Gastroesophageal sphincter (tissue), 4 donors: ENCODE measurements around the gene SSBP4. TPM values are rescaled to one million over a fixed set of nuclear protein-coding genes. Genes with fewer than 3 reads are reported as not detected.
A peak's percentile ranks its signal among the peaks of the same experiment; 100 is the strongest.

Experiments
- ATAC-seq: fragments of 150-250 bp; one replicate; pipeline ENCODE4 v1.9.1; 2016; ENCODE audit warnings: mild to moderate bottlenecking, moderate library complexity
- H3K27ac ChIP-seq, 4 donors: fragments of 200-600 bp; sonication (generic) in 3 of 4; 1 replicate in 3 of 4; 2 replicates in 1 of 4; pipeline ENCODE4 v1.5.1; 2016 to 2019
- H3K27me3 ChIP-seq: fragments of 200-600 bp; sonication (generic); one replicate; pipeline ENCODE4 v1.5.1; 2019
- H3K36me3 ChIP-seq, 2 donors: fragments of 200-600 bp; sonication (generic); one replicate each; pipeline ENCODE4 v1.5.1; 2019; ENCODE audit warnings: control low read depth in 1 of 2
- H3K4me1 ChIP-seq, 3 donors: fragments of 200-600 bp; sonication (generic); 1 replicate in 2 of 3; 2 replicates in 1 of 3; pipeline ENCODE4 v1.5.1; 2016 to 2019; ENCODE audit warnings: control low read depth in 2 of 3
- H3K4me3 ChIP-seq, 2 donors: fragments of 200-600 bp; sonication (generic); one replicate each; pipeline ENCODE4 v1.5.1; 2019; ENCODE audit warnings: mild to moderate bottlenecking in 1 of 2, moderate library complexity in 1 of 2
- H3K9me3 ChIP-seq, 3 donors: fragments of 200-600 bp; sonication (generic); one replicate each; pipeline ENCODE4 v1.5.1; 2017 to 2019; ENCODE audit warnings: control low read depth in 2 of 3
- EP300 ChIP-seq: sonication (generic); formaldehyde crosslinking; IDR thresholded peaks from one replicate; pipeline ENCODE4 v1.6.1; 2017; ENCODE audit warnings: antibody characterized with exemption, mild to moderate bottlenecking
- POLR2A ChIP-seq, 2 donors: fragments of 450-650 bp; IDR thresholded peaks; one replicate each; pipeline ENCODE4 v1.6.1; 2017; ENCODE audit warnings: antibody characterized with exemption in 2 of 2, mild to moderate bottlenecking in 2 of 2, moderate library complexity in 1 of 2
- POLR2AphosphoS5 ChIP-seq: sonication (generic); formaldehyde crosslinking; IDR thresholded peaks from one replicate; pipeline ENCODE4 v1.6.1; 2017; ENCODE audit warnings: antibody characterized with exemption
- WGBS, 2 donors: methylation state at CpG; one replicate each; pipeline ENCODE4 v1.1.5; 2018; ENCODE audit warnings: low coverage in 1 of 2; 5-methylcytosine and 5-hydroxymethylcytosine counted together
- total RNA-seq, 4 donors: library from RNA; depleted of rRNA; stranded (reverse); fragments of >200 nt; gene quantifications; one replicate each; pipeline ENCODE4 v1.1.0, GENCODE V29; 2016
- TF ChIP-seq, protein P1 (sequence below), 4 experiments: fragments of 200-600 bp in 2 of 4; fragments of 450-650 bp in 2 of 4; sonication (generic) in 1 of 4; IDR thresholded peaks; one replicate each; pipeline ENCODE4 v1.5.1; 2017 to 2019; ENCODE audit warnings: antibody characterized with exemption in 4 of 4, mild to moderate bottlenecking in 2 of 4, moderate library complexity in 2 of 4

The SSBP4 gene
- total RNA-seq, 4 donors from 2014 or later = 58.4 to 76.2 (median 61.3) TPM

DNA sequence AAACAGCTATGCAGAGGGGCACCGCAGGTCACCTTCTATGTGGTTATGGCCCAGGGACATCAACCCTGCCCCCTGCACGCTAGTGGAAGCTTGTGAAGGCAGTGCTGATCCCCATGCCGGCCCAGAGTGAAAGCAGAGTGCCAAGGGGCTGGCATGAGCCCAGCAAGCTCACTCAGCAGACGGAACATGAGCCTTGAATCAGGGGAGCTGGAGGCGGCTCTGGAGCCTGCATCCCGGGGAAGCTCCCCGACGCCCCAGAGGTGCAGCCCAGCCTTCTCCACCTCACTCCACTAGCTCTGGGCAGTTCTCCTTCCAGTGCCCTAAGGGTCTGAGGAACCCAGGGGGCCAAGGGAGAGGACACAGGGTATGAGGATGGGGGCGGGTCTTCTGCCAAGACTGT lies 37.8 kb downstream of the SSBP4 start:
- WGBS, 2 donors = 55% methylated on average over 4 of the region's 9 CpGs; no CpG with 5 or more reads in 1 of the 2 donors
- TF ChIP-seq EP300 = no peak
- TF ChIP-seq POLR2AphosphoS5 = peak; percentile 57
- TF ChIP-seq, protein P1, sequence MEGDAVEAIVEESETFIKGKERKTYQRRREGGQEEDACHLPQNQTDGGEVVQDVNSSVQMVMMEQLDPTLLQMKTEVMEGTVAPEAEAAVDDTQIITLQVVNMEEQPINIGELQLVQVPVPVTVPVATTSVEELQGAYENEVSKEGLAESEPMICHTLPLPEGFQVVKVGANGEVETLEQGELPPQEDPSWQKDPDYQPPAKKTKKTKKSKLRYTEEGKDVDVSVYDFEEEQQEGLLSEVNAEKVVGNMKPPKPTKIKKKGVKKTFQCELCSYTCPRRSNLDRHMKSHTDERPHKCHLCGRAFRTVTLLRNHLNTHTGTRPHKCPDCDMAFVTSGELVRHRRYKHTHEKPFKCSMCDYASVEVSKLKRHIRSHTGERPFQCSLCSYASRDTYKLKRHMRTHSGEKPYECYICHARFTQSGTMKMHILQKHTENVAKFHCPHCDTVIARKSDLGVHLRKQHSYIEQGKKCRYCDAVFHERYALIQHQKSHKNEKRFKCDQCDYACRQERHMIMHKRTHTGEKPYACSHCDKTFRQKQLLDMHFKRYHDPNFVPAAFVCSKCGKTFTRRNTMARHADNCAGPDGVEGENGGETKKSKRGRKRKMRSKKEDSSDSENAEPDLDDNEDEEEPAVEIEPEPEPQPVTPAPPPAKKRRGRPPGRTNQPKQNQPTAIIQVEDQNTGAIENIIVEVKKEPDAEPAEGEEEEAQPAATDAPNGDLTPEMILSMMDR (IDR thresholded peaks at IDR 0.05) = no peak
- no peak for TF ChIP-seq POLR2A (IDR thresholded peaks at IDR 0.05)

DNA sequence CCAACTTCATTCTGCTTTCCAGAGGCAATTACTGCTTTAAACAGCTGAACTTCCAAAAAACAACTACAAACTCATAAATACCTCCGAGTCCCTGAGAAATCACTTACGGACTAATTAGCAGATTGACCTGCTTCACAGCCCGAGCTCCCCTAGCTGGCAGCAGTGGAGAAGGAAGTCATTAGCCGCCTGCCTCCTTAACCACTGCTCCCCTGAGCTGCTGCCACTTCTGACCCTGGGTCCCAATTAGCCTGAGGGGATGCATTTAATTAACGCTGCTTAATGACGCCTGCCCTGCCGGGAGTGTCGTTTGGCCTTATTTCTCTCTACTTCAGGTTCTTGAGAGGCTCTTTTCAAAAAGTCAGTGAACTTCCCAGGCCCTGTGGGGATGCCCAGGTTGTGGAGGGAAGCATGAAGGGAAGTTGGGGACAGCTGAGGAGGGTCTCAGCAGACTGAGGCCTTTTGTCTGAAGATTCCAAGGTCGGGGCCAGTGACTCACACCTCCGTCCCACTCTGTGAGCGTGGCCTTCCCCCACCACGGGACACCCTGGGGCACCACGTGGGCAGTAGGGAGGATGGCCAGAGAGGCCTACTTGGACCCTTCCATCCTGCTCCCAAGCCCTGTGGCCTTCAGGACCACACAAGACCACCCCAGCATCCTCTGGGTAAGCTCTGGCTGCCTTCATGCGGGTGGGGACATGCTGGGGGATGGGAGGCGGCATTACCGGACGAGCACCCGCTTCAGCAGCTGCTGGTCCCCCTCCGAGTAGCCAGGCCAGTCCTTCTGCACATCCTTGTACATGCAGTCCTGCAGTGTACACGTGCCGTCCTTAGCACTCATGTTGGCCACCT lies 38.5 kb downstream of the SSBP4 start:
- Histone ChIP-seq H3K4me3 (no peak overlapping the region), H3K36me3 (peaks cover 0 to 50% of the 10 kb centered on the region in 2 donors), H3K9me3 (no peaks in the 10 kb centered on the region), H3K27ac (peak overlapping the region in 3 of 4 donors; percentile 90 to 99 (median 91)), H3K27me3 (no peaks in the 10 kb centered on the region), H3K4me1 (peaks cover 8 to 66% (median 31%) of the 10 kb centered on the region in 3 donors)
- 58 to 85% methylated on average over 5 to 8 of the region's 21 CpGs for WGBS, 2 donors
- TF ChIP-seq POLR2A (IDR thresholded peaks at IDR 0.05) (no peak), EP300 (no peak), POLR2AphosphoS5 (no peak)
- TF ChIP-seq, protein P1 (IDR thresholded peaks at IDR 0.05) = no peak
- ATAC-seq = no peak

More for the DNA sequence above, 37.8 kb downstream of the SSBP4 start:
- Histone ChIP-seq H3K36me3 (peaks cover 0 to 57% of the 10 kb centered on the region in 2 donors), H3K27me3 (no peaks in the 10 kb centered on the region), H3K27ac (peak overlapping the region in 3 of 4 donors; percentile 90 to 99 (median 91)), H3K4me3 (no peak overlapping the region), H3K4me1 (peaks cover 8 to 59% (median 31%) of the 10 kb centered on the region in 3 donors), H3K9me3 (no peaks in the 10 kb centered on the region)
- no peak for ATAC-seq

- peaks cover 0 to 42% of the 10 kb centered on the region in 2 donors for H3K36me3 ChIP-seq
- TF ChIP-seq POLR2AphosphoS5 (no peak), EP300 (no peak), POLR2A (IDR thresholded peaks at IDR 0.05) (no peak)
- TF ChIP-seq, protein P1 (IDR thresholded peaks at IDR 0.05) = no peak
- H3K27ac ChIP-seq = peak overlapping the region; percentile 45 to 99 (median 90)
- H3K4me1 ChIP-seq = peaks cover 15 to 98% (median 51%) of the 10 kb centered on the region in 3 donors
- no peak for ATAC-seq
- no peak overlapping the region for H3K4me3 ChIP-seq
- no peaks in the 10 kb centered on the region for H3K27me3 ChIP-seq
- no CpG with 5 or more reads among the region's 12 CpGs for WGBS, 2 donors
- no peaks in the 10 kb centered on the region for H3K9me3 ChIP-seq
Measured at GRCh38 chr19:18460900-18461299, 41.7 kb downstream of the SSBP4 start.

DNA sequence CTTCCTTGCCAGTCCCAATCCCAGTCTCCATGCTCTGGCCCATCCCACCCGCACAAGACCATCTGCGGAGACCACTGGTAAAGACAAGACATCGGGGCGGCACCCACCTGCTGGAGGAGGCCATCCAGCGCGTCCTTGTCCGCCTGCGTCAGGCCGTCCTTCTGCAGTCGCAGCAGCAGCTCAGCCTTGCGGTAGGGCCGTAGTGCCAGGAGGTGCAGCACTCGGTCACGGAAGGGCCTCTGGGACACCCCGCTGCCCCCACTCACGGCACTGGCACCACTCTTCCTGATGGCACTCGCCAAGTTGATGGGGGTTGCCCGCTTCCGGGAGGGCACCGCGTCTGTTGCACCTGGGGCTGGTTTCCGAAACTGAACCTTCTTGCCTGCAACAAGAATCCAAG lies 42.3 kb downstream of the SSBP4 start:
- no peak for TF ChIP-seq POLR2AphosphoS5
- TF ChIP-seq, protein P1 (IDR thresholded peaks at IDR 0.05) = no peak
- TF ChIP-seq EP300 = no peak
- no peak for TF ChIP-seq POLR2A (IDR thresholded peaks at IDR 0.05)
- Histone ChIP-seq H3K4me1 (peaks cover 15 to 99% (median 56%) of the 10 kb centered on the region in 3 donors), H3K4me3 (no peak overlapping the region), H3K9me3 (no peaks in the 10 kb centered on the region), H3K27me3 (no peaks in the 10 kb centered on the region), H3K36me3 (peaks cover 0 to 36% of the 10 kb centered on the region in 2 donors), H3K27ac (peak overlapping the region in 3 of 4 donors; percentile 90 to 99 (median 91))
- ATAC-seq = no peak
- WGBS, 2 donors = no CpG with 5 or more reads among the region's 22 CpGs
